ENCODE measurements around the gene TEPSIN. TPM values are rescaled to one million over a fixed set of nuclear protein-coding genes. Genes with fewer than 3 reads are reported as not detected.
A peak's percentile ranks its signal among the peaks of the same experiment; 100 is the strongest.
"Not testable (repeated sequence)": the region's sequence is repeated elsewhere in the genome, so short reads cannot be mapped to it uniquely, and the experiment has no call there.

Gene TEPSIN
- total RNA-seq, 1 donor from 2014 or later = 40.0 TPM

DNA sequence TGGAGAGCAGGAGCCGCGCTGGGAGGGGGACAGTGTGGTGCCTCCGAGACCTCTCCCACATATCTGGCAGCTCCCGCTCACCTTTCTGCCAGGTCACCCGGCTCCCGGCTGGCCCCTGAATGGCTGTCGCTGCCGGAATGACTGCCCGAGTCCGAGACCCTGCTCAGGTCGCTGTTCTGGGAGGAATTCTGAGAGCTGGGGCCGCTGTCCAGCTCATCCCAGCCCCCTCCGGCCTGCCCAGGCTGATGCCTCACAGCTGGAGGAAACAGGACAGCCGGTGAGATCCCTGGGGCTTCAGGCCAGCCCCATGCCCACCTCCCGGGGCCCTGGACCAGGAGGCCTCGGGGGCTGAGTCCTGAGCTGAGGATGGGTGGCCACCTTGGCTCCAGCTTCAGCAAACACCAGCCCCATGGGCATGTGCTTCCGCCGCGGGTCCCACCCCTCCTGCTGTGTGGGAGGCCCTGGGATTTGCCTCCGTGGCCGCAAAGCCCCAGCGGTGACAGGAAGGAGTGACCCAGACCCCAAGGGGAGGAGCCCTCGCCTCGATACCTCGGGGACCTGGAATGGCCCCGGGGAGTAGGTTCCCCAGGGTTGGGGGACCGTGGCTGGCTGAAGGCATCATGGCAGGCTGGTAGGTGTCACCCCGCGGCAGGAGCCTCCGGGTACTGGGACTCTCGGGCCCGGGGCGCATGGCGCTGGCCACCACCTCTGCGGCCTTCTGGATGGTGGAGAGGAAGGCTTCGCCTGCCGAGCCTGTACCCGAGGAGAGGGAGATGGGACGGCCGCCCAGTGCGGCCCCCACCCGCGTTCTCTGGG lies 6.9 kb downstream of the TEPSIN start:
- no peak overlapping the region for H3K27ac Mint-ChIP-seq

GRCh38 chr17:81231121-81231645 lies 7.7 kb downstream of the TEPSIN start:
- Mint-ChIP-seq H3K27ac (no peak overlapping the region), H3K27me3 (no peaks in the 10 kb centered on the region), H3K36me3 (ENCODE audit: low read depth) (peaks cover 24% of the 10 kb centered on the region), H3K9me3 (no peaks in the 10 kb centered on the region), H3K4me1 (peaks cover 7% of the 10 kb centered on the region), H3K4me3 (no peak overlapping the region)
- no peak for DNase-seq
- intact Hi-C loops (cut with micrococcal nuclease) = no loop called here

More for the DNA sequence above, 6.9 kb downstream of the TEPSIN start:
- Mint-ChIP-seq H3K36me3 (ENCODE audit: low read depth) (peaks cover 22% of the 10 kb centered on the region), H3K4me1 (peaks cover 7% of the 10 kb centered on the region), H3K27me3 (no peaks in the 10 kb centered on the region), H3K9me3 (no peaks in the 10 kb centered on the region), H3K4me3 (no peak overlapping the region)
- intact Hi-C loops (cut with micrococcal nuclease) = no loop called here
- no peak for DNase-seq

DNA sequence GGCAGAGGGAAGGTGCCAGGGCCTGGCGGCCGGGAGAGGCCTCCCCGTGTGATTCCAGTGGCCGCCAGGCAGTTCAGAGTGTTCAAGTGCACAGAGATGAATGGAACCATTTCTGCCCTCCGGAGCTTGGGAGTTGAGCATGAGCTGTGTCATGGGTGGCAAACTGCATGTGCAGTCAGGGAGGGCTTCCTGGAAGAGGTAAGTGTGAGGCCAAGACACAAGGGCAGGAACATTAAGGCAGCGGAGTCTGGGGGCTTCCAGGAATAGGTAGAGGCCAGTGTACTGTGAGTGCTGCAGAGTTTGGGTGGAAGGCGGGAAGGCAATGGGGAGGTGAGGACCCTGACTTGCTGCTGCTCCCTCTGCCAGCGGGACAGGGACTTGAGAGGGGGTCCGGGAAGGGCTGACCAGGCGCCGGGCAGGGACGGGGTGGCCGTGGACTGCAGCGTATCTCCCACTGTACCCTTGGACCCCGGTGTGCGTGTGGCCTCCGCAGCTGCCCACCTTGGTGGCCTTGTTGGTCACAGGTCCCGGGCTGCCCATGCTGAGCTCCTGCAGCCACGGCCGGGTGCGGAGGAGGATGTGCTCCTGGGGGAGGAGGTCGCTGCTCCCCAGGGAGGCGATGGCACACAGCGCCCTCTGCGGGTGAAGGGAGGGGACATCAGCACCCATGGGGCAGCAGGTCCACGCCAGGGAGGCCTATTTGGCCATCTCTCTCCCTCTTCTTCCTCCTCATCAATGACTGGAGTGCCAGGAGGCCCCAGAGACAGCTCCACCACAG lies 8.6 kb downstream of the TEPSIN start:
- Mint-ChIP-seq H3K36me3 (ENCODE audit: low read depth) (peaks cover 22% of the 10 kb centered on the region), H3K27ac (no peak overlapping the region), H3K4me1 (peaks cover 7% of the 10 kb centered on the region), H3K9me3 (no peaks in the 10 kb centered on the region), H3K27me3 (no peaks in the 10 kb centered on the region), H3K4me3 (no peak overlapping the region)
- DNase-seq = no peak
- intact Hi-C loops (cut with micrococcal nuclease) = no loop called here

DNA sequence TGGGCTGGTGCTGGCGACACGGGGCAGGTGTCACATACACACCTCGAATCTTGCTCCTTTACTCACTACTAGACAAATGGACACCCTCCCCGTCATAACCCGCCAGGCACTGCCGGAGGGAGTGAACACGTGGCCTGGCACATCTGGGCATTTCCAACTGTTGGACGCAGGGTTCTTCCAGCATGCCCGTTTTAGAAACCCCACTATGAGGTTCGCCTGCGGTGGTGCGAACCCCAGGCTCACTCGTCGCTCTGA lies 9.3 kb downstream of the TEPSIN start:
- intact Hi-C loops (cut with micrococcal nuclease) = no loop called here
- H3K27ac Mint-ChIP-seq = no peak overlapping the region
- H3K36me3 Mint-ChIP-seq (ENCODE audit: low read depth) = peaks cover 18% of the 10 kb centered on the region
- H3K9me3 Mint-ChIP-seq = no peaks in the 10 kb centered on the region
- no peak overlapping the region for H3K4me3 Mint-ChIP-seq
- peaks cover 5% of the 10 kb centered on the region for H3K4me1 Mint-ChIP-seq
- DNase-seq = no peak
- no peaks in the 10 kb centered on the region for H3K27me3 Mint-ChIP-seq

DNA sequence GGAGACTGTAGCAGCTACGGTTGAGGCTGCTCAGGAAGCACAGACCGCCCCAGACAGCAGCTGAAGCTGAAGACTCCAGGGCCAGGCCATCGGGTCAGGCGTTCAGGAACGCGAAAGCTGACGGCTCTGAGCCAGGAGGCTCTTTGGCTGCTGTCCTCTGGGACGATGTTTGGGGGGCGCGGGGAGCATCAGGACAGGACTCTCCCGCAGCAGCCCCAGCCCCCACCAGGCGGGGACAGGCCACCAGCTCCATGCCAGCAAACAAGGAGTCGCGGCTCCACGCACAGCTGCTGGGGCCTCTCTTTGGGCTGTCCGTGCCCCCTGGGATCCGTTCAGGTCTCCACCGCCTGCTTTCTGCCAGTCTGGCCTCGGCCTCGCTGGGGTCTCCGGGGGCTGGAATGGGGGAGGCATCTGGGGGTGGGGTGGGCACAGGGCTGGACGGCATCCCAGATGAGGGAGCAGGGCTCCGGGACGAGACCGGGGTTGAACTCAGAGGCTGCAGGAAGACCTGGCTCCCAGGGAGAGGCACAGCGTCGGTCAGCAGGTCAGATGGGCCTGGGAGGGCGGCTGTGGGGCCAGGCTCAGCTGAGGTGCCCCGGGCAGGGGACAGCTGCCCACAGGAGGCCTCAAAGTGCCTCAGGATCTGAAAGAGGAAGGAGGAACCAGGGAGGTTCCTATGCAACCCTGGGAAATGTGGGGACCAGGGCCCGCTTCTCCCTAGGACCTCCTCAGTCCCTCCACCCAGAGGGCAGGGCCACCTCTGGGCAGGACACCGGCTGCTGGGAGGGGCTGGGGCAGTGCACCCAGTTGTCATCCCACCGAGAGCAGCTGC lies 9.8 kb downstream of the TEPSIN start:
- intact Hi-C loops (cut with micrococcal nuclease) = no loop called here
- DNase-seq = no peak
- Mint-ChIP-seq H3K9me3 (no peaks in the 10 kb centered on the region), H3K4me3 (no peak overlapping the region), H3K36me3 (ENCODE audit: low read depth) (peaks cover 18% of the 10 kb centered on the region), H3K4me1 (peaks cover 5% of the 10 kb centered on the region), H3K27ac (no peak overlapping the region), H3K27me3 (no peaks in the 10 kb centered on the region)

- Mint-ChIP-seq H3K4me3 (no peak overlapping the region), H3K9me3 (no peaks in the 10 kb centered on the region), H3K27me3 (peaks cover 2% of the 10 kb centered on the region), H3K27ac (no peak overlapping the region), H3K36me3 (ENCODE audit: low read depth) (peaks cover 18% of the 10 kb centered on the region), H3K4me1 (peaks cover 10% of the 10 kb centered on the region)
- DNase-seq = no peak
- intact Hi-C loops (cut with micrococcal nuclease) = no loop called here
Measured at GRCh38 chr17:81228420-81228819, 10.4 kb downstream of the TEPSIN start.

GRCh38 chr17:81227630-81228029 lies 11.2 kb downstream of the TEPSIN start:
- H3K27me3 Mint-ChIP-seq; H3K27ac Mint-ChIP-seq; intact Hi-C loops (cut with micrococcal nuclease); H3K9me3 Mint-ChIP-seq; H3K4me3 Mint-ChIP-seq; DNase-seq: not testable (repeated sequence)
- H3K36me3 Mint-ChIP-seq (ENCODE audit: low read depth) = peaks cover 18% of the 10 kb centered on the region
- peaks cover 11% of the 10 kb centered on the region for H3K4me1 Mint-ChIP-seq

DNA sequence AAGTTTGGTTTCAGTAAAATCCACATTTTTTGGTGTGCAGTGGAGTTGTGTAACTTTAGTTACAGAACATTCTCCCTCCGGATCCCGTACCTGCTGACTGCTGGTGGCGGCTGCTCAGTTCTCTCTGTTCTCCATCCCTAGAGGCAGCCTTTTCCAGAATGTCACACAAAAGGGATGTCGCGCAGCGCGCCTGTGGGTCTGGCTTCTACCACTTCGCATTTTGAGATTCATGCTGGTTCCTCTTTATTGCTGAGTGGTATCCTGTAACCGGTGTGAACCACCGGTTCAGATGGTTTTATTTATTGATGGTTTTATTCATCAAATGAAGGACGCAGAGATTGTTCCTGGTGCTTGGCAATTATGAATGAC lies 15.1 kb downstream of the TEPSIN start:
- no peak for DNase-seq
- H3K9me3 Mint-ChIP-seq = no peaks in the 10 kb centered on the region
- H3K4me3 Mint-ChIP-seq = peak overlapping the region; percentile 85
- intact Hi-C loops (cut with micrococcal nuclease) = loop anchor here (1.0 kb wide), 3 partner anchors 16 to 104 kb away; partner anchors contain the start of genes NDUFAF8, SLC38A10 and TEPSIN
- H3K4me1 Mint-ChIP-seq = peaks cover 16% of the 10 kb centered on the region
- H3K27ac Mint-ChIP-seq = peak overlapping the region; percentile 92
- H3K27me3 Mint-ChIP-seq = peaks cover 2% of the 10 kb centered on the region
- peaks cover 6% of the 10 kb centered on the region for H3K36me3 Mint-ChIP-seq (ENCODE audit: low read depth)

DNA sequence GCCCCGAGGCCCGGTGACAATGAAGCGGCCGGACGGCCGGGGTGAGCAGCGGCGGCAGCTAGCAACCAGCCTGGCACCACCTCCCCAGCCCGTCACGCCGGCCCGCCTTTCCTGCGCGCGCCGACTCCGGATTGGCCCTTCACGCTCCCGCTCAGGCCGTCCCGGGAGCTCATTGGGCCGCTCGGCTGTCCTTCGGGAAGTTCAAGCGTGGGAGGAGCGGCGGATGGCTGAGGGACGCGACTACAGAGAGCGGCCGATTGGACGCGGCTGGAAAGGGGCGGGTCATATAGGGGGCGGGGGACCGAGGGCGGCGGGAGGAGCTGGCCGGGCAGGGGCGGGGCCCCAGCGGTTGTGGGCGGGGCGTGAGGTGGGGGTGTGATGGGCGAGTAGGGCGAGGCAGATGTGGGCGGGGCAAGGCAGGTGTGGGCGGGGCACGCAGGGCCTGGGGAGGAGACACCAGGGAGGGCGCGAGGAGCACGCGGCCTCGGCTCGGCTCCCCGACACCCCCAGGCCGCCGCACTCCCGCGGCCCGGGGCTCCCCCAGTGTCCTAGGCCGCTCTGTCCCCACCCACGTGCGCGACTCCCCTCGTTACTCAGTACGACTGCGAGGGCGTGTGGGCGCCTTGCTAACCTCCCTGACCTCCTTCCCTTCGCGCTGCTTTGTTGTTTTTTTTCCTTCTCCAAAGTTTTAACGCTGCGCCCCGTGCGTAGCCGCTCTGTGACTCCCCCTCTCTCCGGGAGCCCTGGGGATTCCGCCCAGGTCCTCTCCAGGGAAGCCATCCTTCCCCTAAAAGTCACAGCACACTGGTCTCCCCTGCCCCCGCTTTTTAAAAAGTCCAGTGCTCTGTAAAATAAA lies 15.7 kb downstream of the TEPSIN start, which contains the start of gene CEP131:
Gene CEP131, minus strand, starts transcription at position 60 of the 856 bp plus-strand sequence. CDS start 2,909 bp downstream, outside the sequence.
- intact Hi-C loops (cut with micrococcal nuclease) = loop anchor here (1.0 kb wide), 3 partner anchors 16 to 104 kb away; partner anchors contain the start of genes NDUFAF8, SLC38A10 and TEPSIN
- peak; percentile 100 for DNase-seq
- peaks cover 16% of the 10 kb centered on the region for H3K4me1 Mint-ChIP-seq
- peaks cover 2% of the 10 kb centered on the region for H3K27me3 Mint-ChIP-seq
- H3K27ac Mint-ChIP-seq = peak within 1 kb of the TSS; percentile 92
- no peaks in the 10 kb centered on the region for H3K9me3 Mint-ChIP-seq
- peak within 1 kb of the TSS; percentile 85 for H3K4me3 Mint-ChIP-seq
- H3K36me3 Mint-ChIP-seq (ENCODE audit: low read depth) = peaks cover 6% of the 10 kb centered on the region

DNA sequence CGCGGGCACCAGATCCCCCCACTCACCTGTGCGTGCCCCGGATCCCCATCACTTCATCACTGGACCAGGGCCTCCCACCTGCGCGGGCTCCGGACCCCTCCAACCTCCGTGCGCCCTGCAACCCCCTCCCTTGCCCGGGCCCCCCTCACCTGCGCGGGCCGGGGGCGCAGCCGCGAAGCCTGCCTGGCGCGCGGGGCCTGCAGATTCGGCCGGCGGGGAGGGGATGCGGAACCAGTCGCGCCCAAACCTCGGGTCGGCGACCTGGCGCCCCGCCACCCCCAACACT lies 16.3 kb downstream of the TEPSIN start:
- H3K27me3 Mint-ChIP-seq = peaks cover 2% of the 10 kb centered on the region
- H3K27ac Mint-ChIP-seq = no peak overlapping the region
- DNase-seq = no peak

GRCh38 chr17:81221842-81222619 lies 16.8 kb downstream of the TEPSIN start:
- Mint-ChIP-seq H3K36me3 (ENCODE audit: low read depth) (peaks cover 2% of the 10 kb centered on the region), H3K9me3 (no peaks in the 10 kb centered on the region), H3K27ac (no peak overlapping the region), H3K4me3 (peak overlapping the region; percentile 85), H3K27me3 (peaks cover 2% of the 10 kb centered on the region), H3K4me1 (peaks cover 11% of the 10 kb centered on the region)
- no peak for DNase-seq
- intact Hi-C loops (cut with micrococcal nuclease) = no loop called here

More for the DNA sequence above, 16.3 kb downstream of the TEPSIN start:
- intact Hi-C loops (cut with micrococcal nuclease) = no loop called here
- peak overlapping the region; percentile 85 for H3K4me3 Mint-ChIP-seq
- no peaks in the 10 kb centered on the region for H3K9me3 Mint-ChIP-seq
- peaks cover 12% of the 10 kb centered on the region for H3K4me1 Mint-ChIP-seq
- peaks cover 3% of the 10 kb centered on the region for H3K36me3 Mint-ChIP-seq (ENCODE audit: low read depth)

DNA sequence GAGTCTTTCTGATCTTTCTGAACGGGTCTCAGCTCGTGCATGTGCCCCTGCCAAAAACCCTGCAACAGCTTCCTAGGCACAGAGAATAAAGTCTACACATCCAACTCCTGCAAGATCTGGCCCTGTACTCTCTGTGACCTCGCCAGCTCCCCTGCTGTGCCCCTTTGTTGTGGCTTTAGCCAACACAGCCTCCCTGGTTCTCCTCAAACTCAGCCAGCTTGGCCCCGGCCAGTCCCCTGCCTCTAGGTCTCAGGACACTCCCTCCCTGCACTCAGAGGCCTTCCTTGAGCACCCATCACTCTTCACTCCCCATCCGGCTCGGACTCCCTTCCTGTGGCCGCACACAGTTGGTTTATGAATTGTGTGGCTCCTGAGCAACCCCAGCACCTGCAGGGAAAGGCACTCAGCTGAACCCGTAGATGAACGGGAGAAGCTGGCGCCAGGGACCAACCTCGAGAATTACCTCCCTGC lies 17.4 kb downstream of the TEPSIN start:
- H3K9me3 Mint-ChIP-seq = no peaks in the 10 kb centered on the region
- DNase-seq = no peak
- H3K36me3 Mint-ChIP-seq (ENCODE audit: low read depth) = peaks cover 2% of the 10 kb centered on the region
- no peak overlapping the region for H3K27ac Mint-ChIP-seq
- peak overlapping the region; percentile 85 for H3K4me3 Mint-ChIP-seq
- peaks cover 11% of the 10 kb centered on the region for H3K4me1 Mint-ChIP-seq
- intact Hi-C loops (cut with micrococcal nuclease) = no loop called here
- peaks cover 2% of the 10 kb centered on the region for H3K27me3 Mint-ChIP-seq

All from activated CD4-positive, alpha-beta T cell treated with anti-CD3 and anti-CD28 coated beads, Interleukin-2, amount 10 ng/mL, durations not matched to agents 24 days and 14 days (primary cell).